ENCODE measurements around the gene ARHGAP42.

Gene ARHGAP42

DNA sequence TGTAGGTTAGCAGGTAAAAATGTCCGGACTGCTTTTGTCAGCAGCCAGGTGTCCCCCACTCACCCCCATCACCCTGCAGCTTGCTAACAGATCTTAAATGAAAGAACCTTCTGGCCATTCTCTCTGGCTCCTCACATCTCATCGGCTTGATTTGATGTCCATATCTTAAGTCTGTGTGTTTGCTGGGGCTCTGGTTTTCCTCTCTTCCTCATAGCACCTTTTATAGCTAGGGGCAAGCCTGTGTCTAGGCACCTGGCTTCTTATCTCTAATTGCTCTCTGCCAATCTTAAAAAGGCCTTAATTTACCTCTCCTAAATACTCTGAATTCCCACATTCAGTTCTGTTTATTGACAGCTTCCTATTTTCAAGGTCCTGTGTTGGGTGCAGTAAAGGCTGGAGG lies 72.0 kb downstream of the ARHGAP42 start:
- TF ChIP-seq, protein P1, sequence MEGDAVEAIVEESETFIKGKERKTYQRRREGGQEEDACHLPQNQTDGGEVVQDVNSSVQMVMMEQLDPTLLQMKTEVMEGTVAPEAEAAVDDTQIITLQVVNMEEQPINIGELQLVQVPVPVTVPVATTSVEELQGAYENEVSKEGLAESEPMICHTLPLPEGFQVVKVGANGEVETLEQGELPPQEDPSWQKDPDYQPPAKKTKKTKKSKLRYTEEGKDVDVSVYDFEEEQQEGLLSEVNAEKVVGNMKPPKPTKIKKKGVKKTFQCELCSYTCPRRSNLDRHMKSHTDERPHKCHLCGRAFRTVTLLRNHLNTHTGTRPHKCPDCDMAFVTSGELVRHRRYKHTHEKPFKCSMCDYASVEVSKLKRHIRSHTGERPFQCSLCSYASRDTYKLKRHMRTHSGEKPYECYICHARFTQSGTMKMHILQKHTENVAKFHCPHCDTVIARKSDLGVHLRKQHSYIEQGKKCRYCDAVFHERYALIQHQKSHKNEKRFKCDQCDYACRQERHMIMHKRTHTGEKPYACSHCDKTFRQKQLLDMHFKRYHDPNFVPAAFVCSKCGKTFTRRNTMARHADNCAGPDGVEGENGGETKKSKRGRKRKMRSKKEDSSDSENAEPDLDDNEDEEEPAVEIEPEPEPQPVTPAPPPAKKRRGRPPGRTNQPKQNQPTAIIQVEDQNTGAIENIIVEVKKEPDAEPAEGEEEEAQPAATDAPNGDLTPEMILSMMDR (IDR thresholded peaks at IDR 0.05) = no peak

DNA sequence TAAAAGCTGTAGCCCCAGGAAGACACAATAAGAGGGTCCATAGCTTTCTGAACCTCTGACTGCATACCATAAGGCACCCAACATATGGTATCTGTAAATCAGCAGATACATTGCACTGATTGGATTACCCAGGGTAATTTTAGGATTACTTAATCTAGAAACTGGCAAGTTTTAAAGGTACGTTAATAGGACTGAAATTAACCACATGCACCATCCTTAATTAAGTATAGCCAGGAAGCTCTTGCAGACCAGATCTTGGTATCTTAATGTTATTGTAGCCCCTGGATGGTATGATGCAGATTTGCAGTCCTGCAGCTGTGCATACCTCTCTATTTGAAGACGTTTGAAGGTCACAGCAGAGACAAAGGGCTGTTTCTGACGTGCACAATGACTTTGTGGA lies 72.8 kb downstream of the ARHGAP42 start:
- TF ChIP-seq, protein P1 (IDR thresholded peaks at IDR 0.05) = no peak

- TF ChIP-seq, protein P1 (IDR thresholded peaks at IDR 0.05) = no peak
Measured at GRCh38 chr11:100760744-100761143, 73.7 kb downstream of the ARHGAP42 start.

DNA sequence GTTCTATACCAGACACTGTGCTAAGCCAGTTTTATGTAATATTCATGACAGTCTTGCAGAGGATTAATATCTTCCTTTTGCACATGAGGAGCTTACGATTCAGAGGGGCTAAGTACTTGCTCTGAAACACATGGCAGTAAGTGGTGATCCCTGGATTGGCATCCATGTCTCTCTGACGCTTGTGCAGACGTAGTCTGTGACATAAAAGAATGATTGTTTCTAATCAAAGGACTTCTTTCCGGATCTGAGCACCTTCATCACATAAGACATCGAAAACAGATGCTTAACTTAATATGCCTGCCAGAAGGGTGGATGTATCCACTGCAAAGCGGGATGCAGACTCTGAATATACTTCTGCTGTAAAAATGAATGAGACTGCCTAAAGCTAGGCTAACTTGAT lies 74.8 kb downstream of the ARHGAP42 start:
- TF ChIP-seq, protein P1 (IDR thresholded peaks at IDR 0.05) = no peak

DNA sequence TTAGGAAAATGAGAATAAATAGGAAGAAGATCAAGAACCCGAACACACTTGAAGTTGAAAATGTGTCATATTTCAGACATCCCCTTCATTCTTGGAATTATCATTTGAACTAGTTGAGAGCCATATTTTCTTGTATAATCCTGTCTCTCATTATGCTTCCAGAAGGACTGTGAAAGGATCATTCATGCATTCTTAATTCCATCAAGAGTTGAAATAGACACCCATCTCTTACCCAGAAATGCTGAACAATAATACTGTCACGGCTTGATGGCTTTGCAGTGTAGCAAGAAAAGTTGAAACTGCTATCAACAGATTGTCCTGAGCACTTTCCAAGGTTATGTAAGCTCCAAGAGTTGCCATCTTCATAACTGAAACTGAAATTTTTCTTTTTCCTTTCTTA lies 79.7 kb downstream of the ARHGAP42 start:
- TF ChIP-seq, protein P1 (IDR thresholded peaks at IDR 0.05) = no peak

DNA sequence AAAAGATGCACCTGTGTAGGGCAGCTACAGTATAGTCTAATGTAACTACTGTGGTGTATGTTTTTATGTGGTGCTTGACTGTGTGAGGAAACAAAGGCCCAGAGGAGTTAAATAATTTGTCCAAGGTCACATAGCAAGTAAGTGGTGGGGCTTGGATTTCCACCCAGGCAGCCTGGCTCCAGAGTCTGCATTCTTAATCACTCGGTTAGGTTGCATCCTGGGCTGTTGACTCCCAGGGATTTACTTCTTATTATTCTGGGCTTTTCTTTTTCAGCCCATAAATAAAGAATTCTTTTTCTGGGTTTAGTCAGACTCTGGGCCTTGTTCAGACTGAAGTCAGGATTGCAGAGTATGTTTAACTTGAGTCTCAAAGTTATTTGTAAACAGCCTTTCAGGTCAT lies 82.1 kb downstream of the ARHGAP42 start:
- TF ChIP-seq, protein P1 (IDR thresholded peaks at IDR 0.05) = no peak

- TF ChIP-seq, protein P1 (IDR thresholded peaks at IDR 0.05) = no peak
Measured at GRCh38 chr11:100769617-100770016, 82.5 kb downstream of the ARHGAP42 start.

- TF ChIP-seq, protein P1 (IDR thresholded peaks at IDR 0.05) = no peak
Measured at GRCh38 chr11:100774132-100774531, 87.0 kb downstream of the ARHGAP42 start.
